Smooth muscle cell (in vitro differentiated cells): Measurements from ENCODE around the gene ASAP2. TPM values are rescaled to one million over a fixed set of nuclear protein-coding genes. Genes with fewer than 3 reads are reported as not detected.

Source experiments
- DNase-seq: peaks from one replicate; lab custom pipeline; 2025; ENCODE audit not compliant: unreplicated experiment; lab: John Stamatoyannopoulos, UW
- H2AFZ ChIP-seq: fragments of 200-600 bp; sonication (generic); 2 replicates; pipeline ENCODE4 v1.6.0; 2016; ENCODE audit warnings: antibody characterized with exemption, low read depth, mild to moderate bottlenecking
- H3F3A ChIP-seq: fragments of 200-600 bp; sonication (generic); 2 replicates; pipeline ENCODE4 v1.6.0; 2017; ENCODE audit warnings: antibody characterized with exemption, low read depth
- H3K27ac ChIP-seq: fragments of 200-600 bp; sonication (generic); 2 replicates; pipeline ENCODE4 v1.5.1; 2016; ENCODE audit warnings: low read depth, mild to moderate bottlenecking
- H3K27me3 ChIP-seq: fragments of 200-600 bp; sonication (generic); 2 replicates; pipeline ENCODE4 v1.6.1; 2016; ENCODE audit warnings: low read depth, mild to moderate bottlenecking
- H3K36me3 ChIP-seq: fragments of 200-600 bp; sonication (generic); 2 replicates; pipeline ENCODE4 v1.5.1; 2016; ENCODE audit warnings: low read depth
- H3K4me1 ChIP-seq: fragments of 200-600 bp; sonication (generic); 2 replicates; pipeline ENCODE4 v1.5.1; 2016; ENCODE audit warnings: low read depth
- H3K4me2 ChIP-seq: fragments of 200-600 bp; sonication (generic); 2 replicates; pipeline ENCODE4 v1.6.0; 2016; ENCODE audit warnings: mild to moderate bottlenecking
- H3K4me3 ChIP-seq: fragments of 200-600 bp; sonication (generic); 2 replicates; pipeline ENCODE4 v1.5.1; 2016; ENCODE audit warnings: mild to moderate bottlenecking
- H3K79me2 ChIP-seq: fragments of 200-600 bp; sonication (generic); 2 replicates; pipeline ENCODE4 v1.6.0; 2016; ENCODE audit warnings: low read depth, mild to moderate bottlenecking
- H3K9ac ChIP-seq: fragments of 200-600 bp; sonication (generic); 2 replicates; pipeline ENCODE4 v1.6.0; 2016; ENCODE audit warnings: low read depth
- H3K9me3 ChIP-seq: fragments of 200-600 bp; sonication (generic); replicated peaks from 2 replicates; pipeline ENCODE4 v1.5.1; 2016; ENCODE audit warnings: low read depth
- H4K20me1 ChIP-seq: fragments of 200-600 bp; sonication (generic); 2 replicates; pipeline ENCODE4 v1.6.0; 2016; ENCODE audit warnings: low read depth
- WGBS: methylation state at CpG from one replicate; pipeline ENCODE4 v1.1.7; 2016; ENCODE audit warnings: low lambda C conversion rate; 5-methylcytosine and 5-hydroxymethylcytosine counted together
- polyA plus RNA-seq: library from polyadenylated mRNA; unstranded; fragments of >200 nt; fragmentation: Nextera tagmentation; extraction: Ambion mirVana; gene quantifications from 2 replicates; pipeline ENCODE4 v1.2.1, GENCODE V29; 2016
- total RNA-seq: library from RNA; depleted of rRNA; stranded (reverse); fragments of >200 nt; gene quantifications from 2 replicates; pipeline ENCODE4 v1.2.3, GENCODE V29; 2014
- TF ChIP-seq, protein P1 (sequence below): fragments of 200-600 bp; sonication (generic); IDR thresholded peaks from 2 replicates; pipeline ENCODE4 v1.5.1; 2017; ENCODE audit warnings: borderline replicate concordance, mild to moderate bottlenecking, antibody characterized with exemption; ENCODE audit not compliant: insufficient read depth, poor library complexity, severe bottlenecking

ASAP2 gene
- total and polyA plus RNA-seq, 2 experiments from 2014 or later = 8.8 to 23.1 TPM

DNA sequence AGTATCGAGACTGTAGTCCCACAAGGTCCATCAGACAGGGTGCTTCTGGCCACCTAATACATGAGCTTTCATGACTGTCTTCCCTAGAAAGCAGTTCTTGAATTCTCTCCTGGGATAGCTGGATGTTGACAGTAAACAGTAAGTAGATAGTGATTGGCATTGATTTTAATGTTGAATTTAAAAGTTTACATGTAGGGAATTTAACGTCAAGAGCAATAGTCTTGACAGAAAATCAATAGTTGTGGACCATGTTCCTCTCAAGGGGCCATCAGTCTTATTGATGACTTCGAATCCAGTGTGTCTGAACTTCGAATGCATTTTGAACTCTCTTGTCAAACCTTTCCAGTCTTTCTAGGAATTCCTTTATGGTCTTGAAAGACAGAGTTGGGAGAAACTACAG is 152.9 kb downstream of the ASAP2 start:
- no peak for DNase-seq
- H3K4me2 ChIP-seq = no peak overlapping the region
- peaks cover 11% of the 10 kb centered on the region for H3K36me3 ChIP-seq
- H3K79me2 ChIP-seq = no peaks in the 10 kb centered on the region
- H2AFZ ChIP-seq = no peak overlapping the region
- no peaks in the 10 kb centered on the region for H4K20me1 ChIP-seq
- H3K27me3 ChIP-seq = no peaks in the 10 kb centered on the region
- TF ChIP-seq, protein P1, sequence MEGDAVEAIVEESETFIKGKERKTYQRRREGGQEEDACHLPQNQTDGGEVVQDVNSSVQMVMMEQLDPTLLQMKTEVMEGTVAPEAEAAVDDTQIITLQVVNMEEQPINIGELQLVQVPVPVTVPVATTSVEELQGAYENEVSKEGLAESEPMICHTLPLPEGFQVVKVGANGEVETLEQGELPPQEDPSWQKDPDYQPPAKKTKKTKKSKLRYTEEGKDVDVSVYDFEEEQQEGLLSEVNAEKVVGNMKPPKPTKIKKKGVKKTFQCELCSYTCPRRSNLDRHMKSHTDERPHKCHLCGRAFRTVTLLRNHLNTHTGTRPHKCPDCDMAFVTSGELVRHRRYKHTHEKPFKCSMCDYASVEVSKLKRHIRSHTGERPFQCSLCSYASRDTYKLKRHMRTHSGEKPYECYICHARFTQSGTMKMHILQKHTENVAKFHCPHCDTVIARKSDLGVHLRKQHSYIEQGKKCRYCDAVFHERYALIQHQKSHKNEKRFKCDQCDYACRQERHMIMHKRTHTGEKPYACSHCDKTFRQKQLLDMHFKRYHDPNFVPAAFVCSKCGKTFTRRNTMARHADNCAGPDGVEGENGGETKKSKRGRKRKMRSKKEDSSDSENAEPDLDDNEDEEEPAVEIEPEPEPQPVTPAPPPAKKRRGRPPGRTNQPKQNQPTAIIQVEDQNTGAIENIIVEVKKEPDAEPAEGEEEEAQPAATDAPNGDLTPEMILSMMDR = no peak
- H3K4me1 ChIP-seq = no peaks in the 10 kb centered on the region
- no peak overlapping the region for H3K9ac ChIP-seq
- no peaks in the 10 kb centered on the region for H3K9me3 ChIP-seq
- H3F3A ChIP-seq = no peaks in the 10 kb centered on the region
- H3K4me3 ChIP-seq = no peak overlapping the region
- WGBS = 93% methylated on average over 4 of the region's 4 CpGs
- no peak overlapping the region for H3K27ac ChIP-seq

DNA sequence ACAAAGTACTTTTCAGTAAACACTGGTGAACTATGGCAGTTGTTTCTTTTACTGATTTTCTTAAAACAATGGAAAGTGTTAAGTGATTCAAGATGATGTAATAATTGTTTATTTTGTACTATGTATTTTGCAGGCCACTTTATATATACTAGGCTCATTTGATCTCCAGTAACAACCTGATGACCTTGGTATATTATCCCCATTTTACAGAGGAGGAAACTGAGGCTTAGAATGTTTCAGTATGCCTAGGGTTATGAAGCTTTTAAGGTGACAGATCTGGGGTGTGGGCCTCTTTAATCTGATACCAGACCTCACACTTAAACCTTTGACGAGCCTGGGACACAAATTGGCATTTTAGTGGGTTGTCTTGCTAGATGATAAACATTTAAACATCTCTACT is 153.5 kb downstream of the ASAP2 start:
- no peaks in the 10 kb centered on the region for H3K79me2 ChIP-seq
- TF ChIP-seq, protein P1 = no peak
- peaks cover 11% of the 10 kb centered on the region for H3K36me3 ChIP-seq
- H3K9me3 ChIP-seq = no peaks in the 10 kb centered on the region
- no peak overlapping the region for H2AFZ ChIP-seq
- no peaks in the 10 kb centered on the region for H3K4me1 ChIP-seq
- no peak overlapping the region for H3K27ac ChIP-seq
- no peak overlapping the region for H3K9ac ChIP-seq
- H3K27me3 ChIP-seq = no peaks in the 10 kb centered on the region
- no peak overlapping the region for H3K4me2 ChIP-seq
- no peaks in the 10 kb centered on the region for H4K20me1 ChIP-seq
- WGBS = 83% methylated on average over 1 of the region's 1 CpG
- DNase-seq = no peak
- H3F3A ChIP-seq = no peaks in the 10 kb centered on the region
- H3K4me3 ChIP-seq = no peak overlapping the region

DNA sequence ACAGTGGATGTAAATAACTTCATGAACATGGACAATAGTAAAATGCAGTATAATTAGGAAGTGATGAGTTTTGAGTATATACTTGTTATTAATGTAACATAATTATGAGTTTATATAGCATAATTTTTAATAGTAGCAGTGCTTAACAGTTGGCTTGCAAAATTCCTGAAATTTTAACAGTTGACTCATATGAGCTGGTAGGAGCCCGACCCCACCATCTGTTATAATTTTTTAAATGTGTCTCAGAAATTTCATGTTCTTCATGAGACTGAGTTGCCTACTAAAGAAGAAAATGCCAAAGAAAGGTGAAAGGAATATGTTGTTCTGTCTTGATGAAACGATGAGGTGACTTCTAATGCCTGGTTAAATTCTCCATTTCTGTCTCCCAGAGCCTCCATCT is 154.1 kb downstream of the ASAP2 start:
- H3K36me3 ChIP-seq = peaks cover 10% of the 10 kb centered on the region
- H3F3A ChIP-seq = no peaks in the 10 kb centered on the region
- H3K4me2 ChIP-seq = no peak overlapping the region
- no peak overlapping the region for H3K9ac ChIP-seq
- WGBS = 91% methylated on average over 2 of the region's 2 CpGs
- no peaks in the 10 kb centered on the region for H3K79me2 ChIP-seq
- no peaks in the 10 kb centered on the region for H3K9me3 ChIP-seq
- DNase-seq = no peak
- H3K27ac ChIP-seq = no peak overlapping the region
- no peaks in the 10 kb centered on the region for H3K27me3 ChIP-seq
- H2AFZ ChIP-seq = no peak overlapping the region
- TF ChIP-seq, protein P1 = no peak
- H4K20me1 ChIP-seq = no peaks in the 10 kb centered on the region
- H3K4me1 ChIP-seq = no peaks in the 10 kb centered on the region
- H3K4me3 ChIP-seq = no peak overlapping the region

DNA sequence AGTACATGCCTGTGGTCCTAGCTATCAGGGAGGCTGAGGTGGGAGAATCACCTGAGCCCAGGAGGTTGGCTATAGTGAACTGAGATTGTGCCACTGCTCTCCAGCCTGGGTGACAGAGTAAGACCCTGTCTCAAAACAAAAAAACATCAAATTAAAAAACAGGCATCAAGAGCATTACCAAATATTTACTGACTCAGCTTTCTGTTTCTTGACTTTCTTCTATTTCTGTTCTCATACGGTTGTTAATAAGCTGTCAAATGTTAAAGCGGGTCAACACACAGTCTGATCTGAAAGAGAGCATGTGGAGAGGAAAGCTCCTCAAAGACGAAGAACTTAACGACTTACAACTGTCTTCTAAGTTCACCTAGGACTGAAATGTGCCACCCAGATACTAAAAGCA is 157.8 kb downstream of the ASAP2 start:
- H3K79me2 ChIP-seq = no peaks in the 10 kb centered on the region
- H3K27me3 ChIP-seq = no peaks in the 10 kb centered on the region
- TF ChIP-seq, protein P1 = no peak
- H3K9ac ChIP-seq = no peak overlapping the region
- peak overlapping the region; percentile 75 for H3K27ac ChIP-seq
- H2AFZ ChIP-seq = no peak overlapping the region
- no peak for DNase-seq
- no peaks in the 10 kb centered on the region for H3K36me3 ChIP-seq
- no peaks in the 10 kb centered on the region for H3K9me3 ChIP-seq
- no peaks in the 10 kb centered on the region for H3K4me1 ChIP-seq
- no peak overlapping the region for H3K4me3 ChIP-seq
- WGBS = 66% methylated on average over 4 of the region's 4 CpGs
- H4K20me1 ChIP-seq = no peaks in the 10 kb centered on the region
- no peaks in the 10 kb centered on the region for H3F3A ChIP-seq
- no peak overlapping the region for H3K4me2 ChIP-seq
